Stomach (tissue), 4 donors: ENCODE results near the gene NCDN.

ENCODE experiments used
- POLR2A ChIP-seq, 4 donors: fragments of 450-650 bp; IDR thresholded peaks; one replicate each; pipeline ENCODE4 v1.6.1; 2016; ENCODE audit warnings: antibody characterized with exemption in 4 of 4, control low read depth in 2 of 4, mild to moderate bottlenecking in 1 of 4, moderate library complexity in 1 of 4
- POLR2AphosphoS5 ChIP-seq, 3 donors: sonication (generic); formaldehyde crosslinking; IDR thresholded peaks; one replicate each; pipeline ENCODE4 v1.6.1; 2016; ENCODE audit warnings: antibody characterized with exemption in 3 of 3
- TF ChIP-seq, protein P1 (sequence below), 7 experiments: fragments of 450-650 bp in 4 of 7; fragments of 200-600 bp in 3 of 7; sonication (generic) in 3 of 7; IDR thresholded peaks; one replicate each; pipeline ENCODE4 v1.5.1; 2016 to 2019; ENCODE audit warnings: antibody characterized with exemption in 7 of 7, control low read depth in 2 of 7, mild to moderate bottlenecking in 1 of 7

DNA sequence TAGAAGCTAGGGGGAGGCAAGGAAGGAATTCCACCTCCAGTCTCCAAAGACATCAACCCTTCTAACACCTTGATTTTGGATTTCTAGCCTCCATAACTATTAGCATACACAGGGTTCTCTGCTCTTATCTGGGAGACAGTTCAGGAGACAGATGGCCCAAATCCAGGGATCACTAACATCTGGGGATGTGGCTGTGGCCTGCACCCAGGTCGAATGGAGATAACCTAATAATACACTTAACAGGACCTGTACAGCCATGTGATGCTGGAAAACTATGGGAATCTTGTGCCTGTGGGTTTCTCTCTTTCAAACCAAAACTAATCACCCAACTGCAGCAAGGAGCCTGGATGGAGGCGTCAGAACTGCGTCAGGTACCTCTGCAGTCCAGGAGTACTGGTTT is 48.0 kb upstream of the NCDN start:
- TF ChIP-seq, protein P1, sequence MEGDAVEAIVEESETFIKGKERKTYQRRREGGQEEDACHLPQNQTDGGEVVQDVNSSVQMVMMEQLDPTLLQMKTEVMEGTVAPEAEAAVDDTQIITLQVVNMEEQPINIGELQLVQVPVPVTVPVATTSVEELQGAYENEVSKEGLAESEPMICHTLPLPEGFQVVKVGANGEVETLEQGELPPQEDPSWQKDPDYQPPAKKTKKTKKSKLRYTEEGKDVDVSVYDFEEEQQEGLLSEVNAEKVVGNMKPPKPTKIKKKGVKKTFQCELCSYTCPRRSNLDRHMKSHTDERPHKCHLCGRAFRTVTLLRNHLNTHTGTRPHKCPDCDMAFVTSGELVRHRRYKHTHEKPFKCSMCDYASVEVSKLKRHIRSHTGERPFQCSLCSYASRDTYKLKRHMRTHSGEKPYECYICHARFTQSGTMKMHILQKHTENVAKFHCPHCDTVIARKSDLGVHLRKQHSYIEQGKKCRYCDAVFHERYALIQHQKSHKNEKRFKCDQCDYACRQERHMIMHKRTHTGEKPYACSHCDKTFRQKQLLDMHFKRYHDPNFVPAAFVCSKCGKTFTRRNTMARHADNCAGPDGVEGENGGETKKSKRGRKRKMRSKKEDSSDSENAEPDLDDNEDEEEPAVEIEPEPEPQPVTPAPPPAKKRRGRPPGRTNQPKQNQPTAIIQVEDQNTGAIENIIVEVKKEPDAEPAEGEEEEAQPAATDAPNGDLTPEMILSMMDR (IDR thresholded peaks at IDR 0.05): no peak
- TF ChIP-seq POLR2A (IDR thresholded peaks at IDR 0.05): no peak
- TF ChIP-seq POLR2AphosphoS5 (IDR thresholded peaks at IDR 0.05): no peak
